ENCODE data around the gene MAN1C1. TPM values are rescaled to one million over a fixed set of nuclear protein-coding genes. Genes with fewer than 3 reads are reported as not detected.

The MAN1C1 gene
- total and polyA plus RNA-seq, 2 donors (not counting 1 experiment from before 2014, with no cell fraction given), result 0.31 to 0.89 TPM

DNA sequence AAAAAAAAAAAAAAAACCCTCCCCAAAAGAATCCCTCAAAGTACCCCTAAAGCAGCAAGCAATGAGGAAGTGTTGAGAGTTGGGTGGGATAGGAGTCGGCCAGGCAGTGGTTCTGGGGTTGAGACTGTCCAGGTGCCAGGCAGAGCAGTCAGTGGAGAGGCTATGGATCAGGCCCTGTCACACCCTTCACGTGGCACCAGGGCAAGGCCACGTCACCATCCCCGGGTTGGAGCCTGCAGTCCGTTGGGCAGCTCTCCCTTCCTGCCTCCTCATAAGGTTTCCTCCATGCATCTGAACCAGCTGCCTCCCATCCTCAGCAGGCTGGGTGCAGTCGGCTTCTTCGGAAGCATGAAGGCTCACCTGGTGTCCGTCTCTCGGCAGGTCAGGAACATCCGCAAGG lies 146.9 kb downstream of the MAN1C1 start:
- H3K9ac ChIP-seq (ENCODE audit: low read length), result no peak overlapping the region
- ChIA-PET CTCF (no interaction called here), POLR2A (no interaction called here)
- Mint-ChIP-seq H3K27ac (no peak overlapping the region), H3K4me3 (no peak overlapping the region), H3K27me3 (peaks cover 12% of the 10 kb centered on the region), H3K9me3 (ENCODE audit: insufficient read depth) (no peaks in the 10 kb centered on the region), H3K4me1 (peaks cover 4% of the 10 kb centered on the region)
- H2AFZ ChIP-seq (ENCODE audit: insufficient read depth, low read depth, low read length, poor library complexity, severe bottlenecking), result no peak overlapping the region
- H3K4me1 ChIP-seq (ENCODE audit: control insufficient read depth in 2 of 2, insufficient read depth in 2 of 2, low read length in 2 of 2), result no peaks in the 10 kb centered on the region
- ATAC-seq (ENCODE audit: low read depth) (no peak), DNase-seq (no peak)
- TF ChIP-seq EZH2 (IDR thresholded peaks at IDR 0.05; ENCODE audit: borderline replicate concordance, insufficient read depth, low read depth, low read length, poor library complexity, severe bottlenecking), result no peak
- TF ChIP-seq, protein P1, sequence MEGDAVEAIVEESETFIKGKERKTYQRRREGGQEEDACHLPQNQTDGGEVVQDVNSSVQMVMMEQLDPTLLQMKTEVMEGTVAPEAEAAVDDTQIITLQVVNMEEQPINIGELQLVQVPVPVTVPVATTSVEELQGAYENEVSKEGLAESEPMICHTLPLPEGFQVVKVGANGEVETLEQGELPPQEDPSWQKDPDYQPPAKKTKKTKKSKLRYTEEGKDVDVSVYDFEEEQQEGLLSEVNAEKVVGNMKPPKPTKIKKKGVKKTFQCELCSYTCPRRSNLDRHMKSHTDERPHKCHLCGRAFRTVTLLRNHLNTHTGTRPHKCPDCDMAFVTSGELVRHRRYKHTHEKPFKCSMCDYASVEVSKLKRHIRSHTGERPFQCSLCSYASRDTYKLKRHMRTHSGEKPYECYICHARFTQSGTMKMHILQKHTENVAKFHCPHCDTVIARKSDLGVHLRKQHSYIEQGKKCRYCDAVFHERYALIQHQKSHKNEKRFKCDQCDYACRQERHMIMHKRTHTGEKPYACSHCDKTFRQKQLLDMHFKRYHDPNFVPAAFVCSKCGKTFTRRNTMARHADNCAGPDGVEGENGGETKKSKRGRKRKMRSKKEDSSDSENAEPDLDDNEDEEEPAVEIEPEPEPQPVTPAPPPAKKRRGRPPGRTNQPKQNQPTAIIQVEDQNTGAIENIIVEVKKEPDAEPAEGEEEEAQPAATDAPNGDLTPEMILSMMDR (IDR thresholded peaks at IDR 0.05), result no peak
- H3K4me3 ChIP-seq (ENCODE audit: control extremely low read depth in 1 of 5, extremely low read depth in 1 of 5, insufficient read depth in 1 of 5, low read depth in 2 of 5, low read length in 4 of 5), result no peak overlapping the region
- no peaks in the 10 kb centered on the region for H3K79me2 ChIP-seq (ENCODE audit: control insufficient read depth, insufficient read depth, low read length)
- H3K36me3 ChIP-seq (replicated peaks in 1 of 2; ENCODE audit: control extremely low read depth in 1 of 2, control insufficient read depth in 1 of 2, extremely low read depth in 1 of 2, insufficient read depth in 2 of 2, low read length in 1 of 2), result no peaks in the 10 kb centered on the region
- 86% methylated on average over 10 of the region's 10 CpGs for WGBS (ENCODE audit: insufficient coverage)
- H3K4me2 ChIP-seq (replicated peaks; ENCODE audit: low read depth, low read length, poor library complexity, severe bottlenecking), result no peak overlapping the region
- intact Hi-C loops (cut with micrococcal nuclease), result no loop called here
- no peak overlapping the region for H3K27ac ChIP-seq (ENCODE audit: low read length in 2 of 2)
- no peaks in the 10 kb centered on the region for H3K9me3 ChIP-seq (ENCODE audit: control extremely low read depth in 1 of 3, control insufficient read depth in 2 of 3, insufficient read depth in 1 of 3, low read length in 2 of 3)
- H3K27me3 ChIP-seq (replicated peaks in 1 of 4; ENCODE audit: control extremely low read depth in 1 of 4, control insufficient read depth in 3 of 4, insufficient read depth in 4 of 4, low read length in 3 of 4), result no peaks in the 10 kb centered on the region
- H4K20me1 ChIP-seq (ENCODE audit: control insufficient read depth, insufficient read depth, low read length, poor library complexity, severe bottlenecking), result no peaks in the 10 kb centered on the region

DNA sequence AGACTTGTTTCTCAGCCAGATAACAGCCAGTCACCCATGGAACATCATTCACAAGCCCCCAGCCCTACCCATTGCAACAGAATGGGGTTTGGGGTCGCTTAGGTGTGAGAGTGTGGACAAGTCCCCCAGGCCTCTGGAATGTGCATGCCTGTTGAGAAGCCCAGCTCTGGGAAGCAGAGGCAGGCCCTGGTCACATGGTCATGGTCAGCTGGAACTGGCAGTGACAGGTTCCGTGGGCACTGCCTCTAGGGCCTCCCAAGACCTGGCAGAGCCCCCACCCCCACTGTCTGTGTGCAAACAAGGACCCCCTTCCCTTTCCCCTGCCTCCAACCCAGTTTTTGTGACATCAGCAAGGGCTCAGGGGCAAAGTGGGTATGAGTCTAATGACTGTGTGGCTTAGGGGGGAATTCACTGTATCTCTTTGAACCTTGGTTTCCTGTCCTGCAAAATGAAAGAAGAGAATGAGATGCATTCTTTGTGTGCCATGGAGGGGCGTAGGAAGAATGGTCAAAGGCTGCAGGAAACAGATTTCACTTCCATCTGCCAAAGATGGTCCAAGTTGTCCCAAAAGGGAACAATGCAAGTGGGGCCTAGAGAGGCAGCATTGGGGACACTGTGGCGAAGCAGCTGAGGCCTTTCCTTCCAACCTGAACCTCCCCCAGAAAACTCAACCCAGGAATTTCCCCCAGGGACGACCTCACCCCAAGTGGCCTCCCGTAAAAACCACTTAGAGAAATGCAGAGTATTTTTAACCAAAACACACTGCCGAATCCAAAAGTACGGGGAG lies 148.7 kb downstream of the MAN1C1 start:
- H4K20me1 ChIP-seq (ENCODE audit: control insufficient read depth, insufficient read depth, low read length, poor library complexity, severe bottlenecking), result no peaks in the 10 kb centered on the region
- H3K9me3 ChIP-seq (ENCODE audit: control extremely low read depth in 1 of 3, control insufficient read depth in 2 of 3, insufficient read depth in 1 of 3, low read length in 2 of 3), result no peaks in the 10 kb centered on the region
- ATAC-seq (ENCODE audit: low read depth) (no peak), DNase-seq (no peak)
- Mint-ChIP-seq H3K4me1 (peaks cover 4% of the 10 kb centered on the region), H3K9me3 (ENCODE audit: insufficient read depth) (no peaks in the 10 kb centered on the region), H3K4me3 (no peak overlapping the region), H3K27me3 (peaks cover 13% of the 10 kb centered on the region), H3K27ac (no peak overlapping the region)
- no peak overlapping the region for H3K4me2 ChIP-seq (replicated peaks; ENCODE audit: low read depth, low read length, poor library complexity, severe bottlenecking)
- intact Hi-C loops (cut with micrococcal nuclease), result no loop called here
- no peaks in the 10 kb centered on the region for H3K36me3 ChIP-seq (replicated peaks in 1 of 2; ENCODE audit: control extremely low read depth in 1 of 2, control insufficient read depth in 1 of 2, extremely low read depth in 1 of 2, insufficient read depth in 2 of 2, low read length in 1 of 2)
- ChIA-PET CTCF (interaction anchor here (0.9 kb wide), 1 partner anchor 261 kb away, joined by 3 read pairs; no protein-coding TSS in a partner anchor), POLR2A (no interaction called here)
- H3K27me3 ChIP-seq (replicated peaks in 1 of 4; ENCODE audit: control extremely low read depth in 1 of 4, control insufficient read depth in 3 of 4, insufficient read depth in 4 of 4, low read length in 3 of 4), result peaks cover 0 to 8% (median 0%) of the 10 kb centered on the region in 4 experiments
- no peak overlapping the region for H3K4me3 ChIP-seq (ENCODE audit: control extremely low read depth in 1 of 5, extremely low read depth in 1 of 5, insufficient read depth in 1 of 5, low read depth in 2 of 5, low read length in 4 of 5)
- peaks cover 0 to 3% of the 10 kb centered on the region in 2 donors for H3K4me1 ChIP-seq (ENCODE audit: control insufficient read depth in 2 of 2, insufficient read depth in 2 of 2, low read length in 2 of 2)
- H3K79me2 ChIP-seq (ENCODE audit: control insufficient read depth, insufficient read depth, low read length), result no peaks in the 10 kb centered on the region
- H2AFZ ChIP-seq (ENCODE audit: insufficient read depth, low read depth, low read length, poor library complexity, severe bottlenecking), result peak overlapping the region; percentile 54
- H3K27ac ChIP-seq (ENCODE audit: low read length in 2 of 2), result no peak overlapping the region
- 30% methylated on average over 4 of the region's 8 CpGs for WGBS (ENCODE audit: insufficient coverage)
- TF ChIP-seq EZH2 (IDR thresholded peaks at IDR 0.05; ENCODE audit: borderline replicate concordance, insufficient read depth, low read depth, low read length, poor library complexity, severe bottlenecking), result no peak
- TF ChIP-seq, protein P1 (IDR thresholded peaks at IDR 0.05), result no peak
- H3K9ac ChIP-seq (ENCODE audit: low read length), result no peak overlapping the region
